ENCODE measurements around the gene OSBPL2.

The OSBPL2 gene

DNA sequence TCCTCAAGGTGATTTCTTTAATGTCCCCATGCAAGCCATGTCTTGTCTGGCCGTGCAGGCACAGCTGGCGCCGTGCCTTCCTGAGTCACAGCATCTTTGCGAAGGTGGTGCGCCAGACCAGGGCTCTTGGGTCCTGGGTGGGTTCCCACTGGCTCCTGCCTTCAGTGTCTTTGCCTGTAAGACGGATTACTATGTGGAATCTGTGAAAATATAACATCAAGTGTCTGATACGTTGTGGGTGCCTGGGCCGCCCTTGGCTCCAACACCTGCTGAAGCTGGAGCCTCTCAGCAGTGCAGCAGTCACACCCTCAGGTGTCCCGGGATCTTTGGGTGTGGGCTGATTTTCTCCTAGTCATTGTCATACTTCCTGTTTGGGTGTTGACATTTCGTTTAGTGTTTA is 3.2 kb downstream of the OSBPL2 start:
- no peak for TF ChIP-seq CTCF (IDR thresholded peaks at IDR 0.05; ENCODE audit: low read length, missing control alignments)
- DNase-seq (ENCODE audit: low read depth): no peak
- H3K4me3 ChIP-seq (replicated peaks; ENCODE audit: low read depth, low read length): no peak overlapping the region

- H3K4me3 ChIP-seq (replicated peaks; ENCODE audit: low read depth, low read length): no peak overlapping the region
- no peak for DNase-seq (ENCODE audit: low read depth)
- TF ChIP-seq CTCF (IDR thresholded peaks at IDR 0.05; ENCODE audit: low read length, missing control alignments): no peak
Observed at GRCh38 chr20:62242176-62242575, 3.9 kb downstream of the OSBPL2 start.

DNA sequence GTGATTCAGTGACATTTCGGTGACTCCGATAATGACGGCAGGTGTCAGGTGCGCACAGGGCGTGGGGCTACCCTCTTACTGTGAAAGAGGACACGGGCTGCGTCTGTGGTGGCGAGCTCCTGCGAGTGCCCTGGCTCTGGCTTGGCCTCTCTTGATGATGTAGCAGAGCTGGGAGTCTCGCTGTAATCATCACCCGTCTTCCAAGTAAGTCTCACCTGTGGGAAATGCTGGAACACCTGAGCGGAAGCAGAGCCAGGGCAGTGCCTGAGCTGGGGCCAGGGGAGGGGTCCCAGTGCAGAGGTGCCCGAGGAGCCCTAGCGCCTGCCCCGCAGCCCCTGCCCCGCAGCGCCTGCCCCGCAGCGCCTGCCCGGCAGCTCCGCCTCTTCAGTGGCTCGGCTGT is 4.8 kb downstream of the OSBPL2 start:
- no peak for TF ChIP-seq CTCF (IDR thresholded peaks at IDR 0.05; ENCODE audit: low read length, missing control alignments)
- DNase-seq (ENCODE audit: low read depth): no peak
- no peak overlapping the region for H3K4me3 ChIP-seq (replicated peaks; ENCODE audit: low read depth, low read length)

- no peak for DNase-seq (ENCODE audit: low read depth)
- no peak for TF ChIP-seq CTCF (IDR thresholded peaks at IDR 0.05; ENCODE audit: low read length, missing control alignments)
- no peak overlapping the region for H3K4me3 ChIP-seq (replicated peaks; ENCODE audit: low read depth, low read length)
Observed at GRCh38 chr20:62243906-62244515, 5.7 kb downstream of the OSBPL2 start.

- no peak overlapping the region for H3K4me3 ChIP-seq (replicated peaks; ENCODE audit: low read depth, low read length)
- no peak for DNase-seq (ENCODE audit: low read depth)
- no peak for TF ChIP-seq CTCF (IDR thresholded peaks at IDR 0.05; ENCODE audit: low read length, missing control alignments)
Observed at GRCh38 chr20:62244644-62245108, 6.4 kb downstream of the OSBPL2 start.

DNA sequence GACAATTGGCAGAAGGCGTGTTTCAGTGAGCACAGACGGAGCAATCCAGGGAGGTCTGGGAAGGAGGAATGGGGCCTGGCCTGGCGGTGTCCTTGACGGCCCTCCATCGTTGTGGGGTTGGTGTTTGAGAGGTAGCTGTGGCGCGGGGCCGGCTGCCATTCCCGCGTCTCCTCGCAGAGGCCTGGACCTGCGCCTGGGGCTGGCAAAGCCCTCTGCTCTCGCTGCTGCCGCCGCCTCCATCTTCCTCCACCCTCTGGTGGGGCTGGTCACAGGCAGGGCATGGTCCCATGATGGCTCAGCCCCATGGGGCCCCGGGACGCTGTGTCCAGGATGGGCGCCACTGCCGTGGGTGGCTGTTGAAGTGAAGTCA is 7.6 kb downstream of the OSBPL2 start:
- no peak for DNase-seq (ENCODE audit: low read depth)
- H3K4me3 ChIP-seq (replicated peaks; ENCODE audit: low read depth, low read length): no peak overlapping the region
- TF ChIP-seq CTCF (IDR thresholded peaks at IDR 0.05; ENCODE audit: low read length, missing control alignments): no peak

GRCh38 chr20:62246431-62246830 is 8.1 kb downstream of the OSBPL2 start:
- TF ChIP-seq CTCF (IDR thresholded peaks at IDR 0.05; ENCODE audit: low read length, missing control alignments): no peak
- no peak for DNase-seq (ENCODE audit: low read depth)

More at GRCh38 chr20:62246431-62246830, 8.1 kb downstream of the OSBPL2 start:
- H3K4me3 ChIP-seq (replicated peaks; ENCODE audit: low read depth, low read length): no peak overlapping the region
